Trophoblast cell (in vitro differentiated cells and primary cell): ENCODE data around the gene ZCCHC17.
"Not testable (repeated sequence)": the region's sequence is repeated elsewhere in the genome, so short reads cannot be mapped to it uniquely, and the experiment has no call there.

ENCODE experiments used
- DNase-seq, 2 donors: peaks; one replicate each; pipeline ENCODE4 v3.0.0-alpha.2; 2016
- H2AFZ ChIP-seq: 2 replicates; pipeline ENCODE4 v1.6.1; 2013; ENCODE audit warnings: low read length, moderate library complexity, mild to moderate bottlenecking; ENCODE audit not compliant: insufficient read depth, poor library complexity
- H2AK5ac ChIP-seq: 2 replicates; pipeline ENCODE4 v1.6.1; 2013; ENCODE audit warnings: mild to moderate bottlenecking, low read length
- H2BK120ac ChIP-seq: 2 replicates; pipeline ENCODE4 v1.6.1; 2013; ENCODE audit warnings: low read length, mild to moderate bottlenecking, moderate library complexity; ENCODE audit not compliant: insufficient read depth, poor library complexity
- H2BK12ac ChIP-seq: 2 replicates; pipeline ENCODE4 v1.6.1; 2013; ENCODE audit warnings: mild to moderate bottlenecking, low read length, moderate library complexity
- H2BK5ac ChIP-seq: 2 replicates; pipeline ENCODE4 v1.6.1; 2013; ENCODE audit warnings: low read length, low read depth, moderate library complexity, mild to moderate bottlenecking; ENCODE audit not compliant: poor library complexity
- H3K14ac ChIP-seq: 2 replicates; pipeline ENCODE4 v1.6.1; 2013; ENCODE audit warnings: mild to moderate bottlenecking, low read length
- H3K18ac ChIP-seq: 2 replicates; pipeline ENCODE4 v1.6.1; 2013; ENCODE audit warnings: mild to moderate bottlenecking, low read length
- H3K23ac ChIP-seq: 2 replicates; pipeline ENCODE4 v1.6.1; 2013; ENCODE audit warnings: low read length
- H3K27ac ChIP-seq: 2 replicates; pipeline ENCODE4 v1.5.1; 2013; ENCODE audit warnings: low read depth, mild to moderate bottlenecking, inconsistent platforms, low read length, moderate library complexity
- H3K27me3 ChIP-seq: 2 replicates; pipeline ENCODE4 v1.6.1; 2013; ENCODE audit warnings: inconsistent platforms, mild to moderate bottlenecking, low read length, moderate library complexity; ENCODE audit not compliant: insufficient read depth
- H3K36me3 ChIP-seq, 2 experiments: 1 replicate in 1 of 2; 2 replicates in 1 of 2; pipeline ENCODE4 v1.6.1; 2013; ENCODE audit warnings: low read length in 2 of 2, mild to moderate bottlenecking in 2 of 2, moderate library complexity in 1 of 2; ENCODE audit not compliant: insufficient read depth in 2 of 2, control insufficient read depth in 1 of 2
- H3K4ac ChIP-seq: 2 replicates; pipeline ENCODE4 v1.6.1; 2013; ENCODE audit warnings: low read depth, mild to moderate bottlenecking, low read length, moderate library complexity
- H3K4me1 ChIP-seq, 2 experiments: 1 replicate in 1 of 2; 2 replicates in 1 of 2; pipeline ENCODE4 v1.6.1; 2013; ENCODE audit warnings: low read length in 2 of 2, mild to moderate bottlenecking in 2 of 2, moderate library complexity in 1 of 2; ENCODE audit not compliant: insufficient read depth in 2 of 2, control insufficient read depth in 1 of 2
- H3K4me2 ChIP-seq: 2 replicates; pipeline ENCODE4 v1.6.1; 2013; ENCODE audit warnings: inconsistent platforms, mild to moderate bottlenecking, low read length, moderate library complexity
- H3K4me3 ChIP-seq: 2 replicates; pipeline ENCODE4 v1.5.1; 2013; ENCODE audit warnings: mild to moderate bottlenecking, low read depth, low read length, inconsistent platforms
- H3K79me1 ChIP-seq: one replicate; pipeline ENCODE4 v1.6.1; 2013; ENCODE audit warnings: low read length
- H3K79me2 ChIP-seq: 2 replicates; pipeline ENCODE4 v1.6.1; 2013; ENCODE audit warnings: low read length, mild to moderate bottlenecking; ENCODE audit not compliant: control insufficient read depth, insufficient read depth, poor library complexity
- H3K9ac ChIP-seq: 2 replicates; pipeline ENCODE4 v1.6.1; 2013; ENCODE audit warnings: mild to moderate bottlenecking, low read length
- H3K9me3 ChIP-seq: 2 replicates; pipeline ENCODE4 v1.6.1; 2013; ENCODE audit warnings: low read depth, mild to moderate bottlenecking, control low read depth, inconsistent platforms, low read length; ENCODE audit not compliant: insufficient read depth
- H4K12ac ChIP-seq: 2 replicates; pipeline ENCODE4 v1.6.1; 2013; ENCODE audit warnings: low read depth, mild to moderate bottlenecking, low read length, moderate library complexity
- H4K8ac ChIP-seq: 2 replicates; pipeline ENCODE4 v1.6.1; 2013; ENCODE audit warnings: low read depth, mild to moderate bottlenecking, low read length, moderate library complexity
- H4K91ac ChIP-seq: one replicate; pipeline ENCODE4 v1.6.1; 2013; ENCODE audit warnings: low read depth, mild to moderate bottlenecking, low read length, moderate library complexity
- WGBS: extraction: QIAGEN DNeasy Blood & Tissue Kit; methylation state at CpG from one replicate; pipeline ENCODE4 v1.1.7; 2013; ENCODE audit warnings: missing lambda C conversion rate; ENCODE audit not compliant: insufficient read length, insufficient coverage; ENCODE audit errors: extremely low coverage; 5-methylcytosine and 5-hydroxymethylcytosine counted together

Gene ZCCHC17

GRCh38 chr1:31258581-31258980 lies 38.3 kb upstream of the ZCCHC17 start:
- Histone ChIP-seq H3K18ac (no peak overlapping the region), H4K91ac (no peak overlapping the region), H3K9ac (no peak overlapping the region), H4K12ac (no peak overlapping the region), H3K4me2 (no peak overlapping the region), H2AFZ (no peak overlapping the region), H2AK5ac (no peak overlapping the region), H3K79me2 (no peaks in the 10 kb centered on the region), H2BK12ac (no peak overlapping the region), H3K23ac (no peak overlapping the region), H2BK5ac (no peak overlapping the region), H3K4me3 (no peak overlapping the region), H3K36me3 (peaks cover 8 to 29% of the 10 kb centered on the region in 2 experiments), H3K27me3 (no peaks in the 10 kb centered on the region), H3K79me1 (no peaks in the 10 kb centered on the region), H3K9me3 (no peaks in the 10 kb centered on the region), H4K8ac (no peak overlapping the region), H3K27ac (no peak overlapping the region), H3K4me1 (no peaks in the 10 kb centered on the region), H3K14ac (no peak overlapping the region), H2BK120ac (no peak overlapping the region), H3K4ac (no peak overlapping the region)
- WGBS = no CpG with 5 or more reads among the region's 1 CpG
- no peak for DNase-seq

GRCh38 chr1:31259746-31260145 lies 37.1 kb upstream of the ZCCHC17 start:
- H2AFZ ChIP-seq = no peak overlapping the region
- no peak overlapping the region for H4K8ac ChIP-seq
- no peak overlapping the region for H3K4ac ChIP-seq
- H3K27me3 ChIP-seq = no peaks in the 10 kb centered on the region
- H4K91ac ChIP-seq = no peak overlapping the region
- no peak overlapping the region for H4K12ac ChIP-seq
- H3K4me1 ChIP-seq = no peaks in the 10 kb centered on the region
- H3K4me2 ChIP-seq = no peak overlapping the region
- no peak overlapping the region for H3K4me3 ChIP-seq
- no peak overlapping the region for H3K9ac ChIP-seq
- H2BK120ac ChIP-seq = no peak overlapping the region
- no peak overlapping the region for H3K27ac ChIP-seq
- no peak overlapping the region for H2BK12ac ChIP-seq
- peaks cover 9 to 30% of the 10 kb centered on the region in 2 experiments for H3K36me3 ChIP-seq
- H3K79me2 ChIP-seq = no peaks in the 10 kb centered on the region
- H3K18ac ChIP-seq = no peak overlapping the region
- H2BK5ac ChIP-seq = no peak overlapping the region
- DNase-seq = no peak
- H3K23ac ChIP-seq = no peak overlapping the region
- H3K9me3 ChIP-seq = no peaks in the 10 kb centered on the region
- no peak overlapping the region for H2AK5ac ChIP-seq
- no CpG with 5 or more reads among the region's 3 CpGs for WGBS
- no peaks in the 10 kb centered on the region for H3K79me1 ChIP-seq
- H3K14ac ChIP-seq = no peak overlapping the region

GRCh38 chr1:31261916-31262315 lies 34.9 kb upstream of the ZCCHC17 start:
- H2BK5ac ChIP-seq = no peak overlapping the region
- no peak overlapping the region for H4K8ac ChIP-seq
- no peak overlapping the region for H2AK5ac ChIP-seq
- H2AFZ ChIP-seq = no peak overlapping the region
- no peaks in the 10 kb centered on the region for H3K79me2 ChIP-seq
- H3K9me3 ChIP-seq = no peaks in the 10 kb centered on the region
- H3K27me3 ChIP-seq = no peaks in the 10 kb centered on the region
- WGBS = no CpG with 5 or more reads among the region's 3 CpGs
- no peak overlapping the region for H2BK12ac ChIP-seq
- peaks cover 15 to 39% of the 10 kb centered on the region in 2 experiments for H3K36me3 ChIP-seq
- H4K91ac ChIP-seq = no peak overlapping the region
- no peaks in the 10 kb centered on the region for H3K4me1 ChIP-seq
- no peak overlapping the region for H3K4me3 ChIP-seq
- no peak for DNase-seq
- H3K23ac ChIP-seq = no peak overlapping the region
- no peak overlapping the region for H2BK120ac ChIP-seq
- no peak overlapping the region for H3K4me2 ChIP-seq
- H3K79me1 ChIP-seq = no peaks in the 10 kb centered on the region
- no peak overlapping the region for H3K9ac ChIP-seq
- no peak overlapping the region for H3K14ac ChIP-seq
- no peak overlapping the region for H3K27ac ChIP-seq
- no peak overlapping the region for H3K4ac ChIP-seq
- no peak overlapping the region for H4K12ac ChIP-seq
- no peak overlapping the region for H3K18ac ChIP-seq

GRCh38 chr1:31262393-31262792 lies 34.4 kb upstream of the ZCCHC17 start:
- not testable (repeated sequence) for H3K27ac ChIP-seq, H2AK5ac ChIP-seq, H4K12ac ChIP-seq, H3K9me3 ChIP-seq, H2BK5ac ChIP-seq, H3K14ac ChIP-seq, H3K4me1 ChIP-seq, H3K79me1 ChIP-seq, H3K23ac ChIP-seq, H3K79me2 ChIP-seq, H4K91ac ChIP-seq, H3K4me3 ChIP-seq, H3K9ac ChIP-seq, H2AFZ ChIP-seq, H3K18ac ChIP-seq, H2BK12ac ChIP-seq, H3K27me3 ChIP-seq, H3K4ac ChIP-seq, H3K4me2 ChIP-seq, DNase-seq, H4K8ac ChIP-seq, H2BK120ac ChIP-seq
- peaks cover 16 to 39% of the 10 kb centered on the region in 2 experiments for H3K36me3 ChIP-seq
- WGBS = no CpG with 5 or more reads among the region's 5 CpGs
